CD14-positive monocyte (primary cell): ENCODE measurements around the gene RNFT2. TPM values are rescaled to one million over a fixed set of nuclear protein-coding genes. Genes with fewer than 3 reads are reported as not detected.
"Not testable (repeated sequence)": the region's sequence is repeated elsewhere in the genome, so short reads cannot be mapped to it uniquely, and the experiment has no call there.

Experiments
- DNase-seq, 3 donors: peaks; one replicate each; pipeline ENCODE4 v3.0.0-alpha.2; 2011 to 2022
- H2AFZ ChIP-seq: 2 replicates; pipeline ENCODE4 v1.6.0; 2012; ENCODE audit warnings: mild to moderate bottlenecking, low read depth, low read length, inconsistent platforms; ENCODE audit not compliant: insufficient read depth, poor library complexity, severe bottlenecking
- H3K27ac ChIP-seq, 2 donors: 1 replicate in 1 of 2; 2 replicates in 1 of 2; pipeline ENCODE4 v1.5.1; 2012 to 2013; ENCODE audit warnings: low read length in 2 of 2, control low read depth in 1 of 2, inconsistent platforms in 1 of 2, low read depth in 1 of 2, mild to moderate bottlenecking in 1 of 2
- H3K27me3 ChIP-seq, 2 donors: one replicate each; pipeline versions ENCODE4 v1.6.0 to v1.6.1; 2011 to 2013; ENCODE audit warnings: low read length in 2 of 2; ENCODE audit not compliant: control insufficient read depth in 2 of 2, insufficient read depth in 2 of 2
- H3K36me3 ChIP-seq, 2 donors: replicated peaks in 1 of 2; 1 replicate in 1 of 2; 2 replicates in 1 of 2; pipeline versions ENCODE4 v1.5.1 to v1.6.1; 2012 to 2013; ENCODE audit warnings: low read length in 2 of 2, control low read depth in 1 of 2, inconsistent platforms in 1 of 2, mild to moderate bottlenecking in 1 of 2; ENCODE audit not compliant: insufficient read depth in 2 of 2, control insufficient read depth in 1 of 2
- H3K4me1 ChIP-seq, 2 donors: 1 replicate in 1 of 2; 2 replicates in 1 of 2; pipeline versions ENCODE4 v1.5.1 to v1.6.1; 2012 to 2013; ENCODE audit warnings: low read length in 2 of 2, control low read depth in 1 of 2, inconsistent platforms in 1 of 2, mild to moderate bottlenecking in 1 of 2, moderate library complexity in 1 of 2; ENCODE audit not compliant: insufficient read depth in 2 of 2, control insufficient read depth in 1 of 2
- H3K4me2 ChIP-seq: replicated peaks from 2 replicates; pipeline ENCODE3; 2012; ENCODE audit warnings: low read length, moderate library complexity, mild to moderate bottlenecking; ENCODE audit not compliant: poor library complexity, severe bottlenecking; ENCODE audit errors: extremely low read depth
- H3K4me3 ChIP-seq, 3 experiments: fragments of 200-600 bp in 1 of 3; sonication (generic) in 1 of 3; replicated peaks in 1 of 3; 1 replicate in 2 of 3; 2 replicates in 1 of 3; pipeline ENCODE4 v1.5.1; 2011 to 2013; ENCODE audit warnings: low read length in 3 of 3, mild to moderate bottlenecking in 3 of 3, control low read depth in 2 of 3, low read depth in 2 of 3, inconsistent platforms in 1 of 3, moderate library complexity in 1 of 3
- H3K79me2 ChIP-seq: 2 replicates; pipeline ENCODE4 v1.6.0; 2012; ENCODE audit warnings: mild to moderate bottlenecking, control low read depth, inconsistent platforms, low read length, moderate library complexity; ENCODE audit not compliant: insufficient read depth
- H3K9ac ChIP-seq: 2 replicates; pipeline ENCODE4 v1.6.0; 2017; ENCODE audit warnings: low read length, mild to moderate bottlenecking; ENCODE audit not compliant: insufficient read depth, poor library complexity, severe bottlenecking
- H3K9me3 ChIP-seq, 2 donors: replicated peaks in 1 of 2; 1 replicate in 1 of 2; 2 replicates in 1 of 2; pipeline versions ENCODE4 v1.5.1 to v1.6.1; 2012 to 2013; ENCODE audit warnings: low read length in 2 of 2, control low read depth in 1 of 2; ENCODE audit not compliant: control insufficient read depth in 1 of 2, insufficient read depth in 1 of 2
- H4K20me1 ChIP-seq: 2 replicates; pipeline ENCODE4 v1.6.0; 2012; ENCODE audit warnings: mild to moderate bottlenecking, low read length, control low read depth, moderate library complexity; ENCODE audit not compliant: insufficient read depth
- H3K27ac Mint-ChIP-seq, 7 donors: one replicate each; pipeline ENCODE4 v1.8.0; 2020; ENCODE audit warnings: mild to moderate bottlenecking in 7 of 7, mixed read lengths in 7 of 7, moderate library complexity in 6 of 7, inconsistent platforms in 2 of 7
- H3K27me3 Mint-ChIP-seq, 3 donors: one replicate each; pipeline ENCODE4 v1.8.0; 2021 to 2022; ENCODE audit warnings: low read depth in 3 of 3, mild to moderate bottlenecking in 3 of 3, mixed read lengths in 3 of 3, moderate library complexity in 3 of 3, inconsistent platforms in 1 of 3
- H3K36me3 Mint-ChIP-seq, 2 donors: one replicate each; pipeline ENCODE4 v1.8.0; 2020; ENCODE audit warnings: mixed read lengths in 2 of 2, inconsistent platforms in 1 of 2, mild to moderate bottlenecking in 1 of 2
- H3K4me1 Mint-ChIP-seq: one replicate; pipeline ENCODE4 v1.8.0; 2020; ENCODE audit warnings: mild to moderate bottlenecking, mixed read lengths
- H3K4me3 Mint-ChIP-seq, 2 donors: one replicate each; pipeline ENCODE4 v1.8.0; 2020; ENCODE audit warnings: mild to moderate bottlenecking in 2 of 2, mixed read lengths in 2 of 2, moderate library complexity in 1 of 2
- H3K9me3 Mint-ChIP-seq, 7 donors: one replicate each; pipeline ENCODE4 v1.8.0; 2020 to 2022; ENCODE audit warnings: mixed read lengths in 7 of 7, mild to moderate bottlenecking in 6 of 7, moderate library complexity in 6 of 7, inconsistent platforms in 2 of 7
- WGBS: methylation state at CpG from one replicate; pipeline ENCODE4 v1.1.5; 2013; ENCODE audit warnings: missing lambda C conversion rate; ENCODE audit not compliant: insufficient coverage; 5-methylcytosine and 5-hydroxymethylcytosine counted together
- intact Hi-C, 2 donors: fragments of 100-400 bp; cut with micrococcal nuclease; formaldehyde crosslinking; loops; one replicate each; pipeline versions ENCODE4 v1.15.0 to v1.15.1; 2023
- polyA plus RNA-seq, 3 donors: library from polyadenylated mRNA; depleted of rRNA in 1 of 3; unstranded in 2 of 3; stranded (reverse) in 1 of 3; fragments of 300-500 nt in 2 of 3; fragments of >200 nt in 1 of 3; fragmentation: Illumina TruSeq in 2 of 3; gene quantifications; 1 replicate in 2 of 3; 2 replicates in 1 of 3; pipeline ENCODE4 v1.2.3, GENCODE V29; 2012 to 2021
- TF ChIP-seq, protein P1 (sequence below): fragments of 200-600 bp; IDR thresholded peaks from one replicate; pipeline ENCODE4 v1.8.0; 2022; ENCODE audit warnings: antibody characterized with exemption, mild to moderate bottlenecking

The RNFT2 gene
- polyA plus RNA-seq, 3 donors: 0.05 TPM; not detected in 2

DNA sequence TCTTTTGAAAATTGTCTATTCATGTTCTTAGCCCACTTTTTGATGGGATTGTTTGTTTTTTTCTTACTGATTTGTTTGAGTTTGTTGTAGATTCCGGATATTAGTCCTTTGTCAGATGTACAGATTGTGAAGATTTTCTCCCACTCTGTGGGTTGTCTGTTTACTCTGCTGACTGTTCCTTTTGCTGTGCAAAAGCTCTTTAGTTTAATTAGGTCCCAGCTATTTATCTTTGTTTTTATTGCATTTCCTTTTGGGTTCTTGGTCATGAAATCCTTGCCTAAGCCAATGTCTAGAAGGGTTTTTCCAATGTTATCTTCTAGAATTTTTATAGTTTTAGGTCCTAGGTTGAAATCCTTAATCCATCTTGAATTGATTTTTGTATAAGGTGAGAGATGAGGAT, 16.7 kb downstream of the RNFT2 start:
- H3K9me3 Mint-ChIP-seq: not testable (repeated sequence)

DNA sequence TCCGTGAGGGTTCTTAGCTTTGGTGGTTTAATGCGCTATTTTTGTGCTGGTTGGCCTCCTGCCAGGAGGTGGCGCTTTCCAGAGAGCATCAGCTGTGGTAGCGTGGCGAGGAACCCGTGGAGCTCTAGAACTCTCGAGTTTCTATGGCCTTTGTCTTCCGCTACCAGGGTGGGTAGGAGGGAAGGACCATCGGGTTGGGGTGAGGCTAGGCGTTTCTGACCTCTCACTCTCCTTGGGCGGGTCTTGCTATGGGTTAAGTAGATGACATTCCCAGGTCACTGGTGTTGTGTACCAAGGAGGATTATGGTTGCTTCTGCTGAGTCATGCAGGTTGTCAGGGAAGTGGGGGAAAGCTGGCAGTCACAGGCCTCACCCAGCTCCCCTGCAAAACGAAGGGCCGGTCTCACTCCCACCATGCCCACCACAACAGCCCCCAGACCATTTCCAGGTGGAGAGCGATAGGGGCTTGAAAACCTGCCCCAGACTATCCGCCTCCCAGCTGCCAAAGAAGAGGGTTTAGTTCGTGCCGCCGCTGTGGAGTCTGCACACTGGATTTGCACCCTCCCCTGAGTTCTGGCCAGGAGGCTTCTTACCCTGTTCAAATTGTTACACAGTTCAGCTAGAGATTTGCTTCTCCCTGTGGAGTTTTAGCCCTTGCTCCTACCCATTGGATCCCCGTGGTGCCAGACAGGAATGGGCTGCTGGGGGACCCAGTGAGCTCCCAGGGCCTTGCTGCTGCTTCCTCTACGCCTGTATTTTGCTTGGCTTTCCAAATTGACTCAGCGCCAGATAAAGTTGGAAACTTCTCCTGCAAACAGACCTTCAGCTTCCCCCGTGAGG, 21.9 kb downstream of the RNFT2 start:
- H3K79me2 ChIP-seq: no peaks in the 10 kb centered on the region
- TF ChIP-seq, protein P1, sequence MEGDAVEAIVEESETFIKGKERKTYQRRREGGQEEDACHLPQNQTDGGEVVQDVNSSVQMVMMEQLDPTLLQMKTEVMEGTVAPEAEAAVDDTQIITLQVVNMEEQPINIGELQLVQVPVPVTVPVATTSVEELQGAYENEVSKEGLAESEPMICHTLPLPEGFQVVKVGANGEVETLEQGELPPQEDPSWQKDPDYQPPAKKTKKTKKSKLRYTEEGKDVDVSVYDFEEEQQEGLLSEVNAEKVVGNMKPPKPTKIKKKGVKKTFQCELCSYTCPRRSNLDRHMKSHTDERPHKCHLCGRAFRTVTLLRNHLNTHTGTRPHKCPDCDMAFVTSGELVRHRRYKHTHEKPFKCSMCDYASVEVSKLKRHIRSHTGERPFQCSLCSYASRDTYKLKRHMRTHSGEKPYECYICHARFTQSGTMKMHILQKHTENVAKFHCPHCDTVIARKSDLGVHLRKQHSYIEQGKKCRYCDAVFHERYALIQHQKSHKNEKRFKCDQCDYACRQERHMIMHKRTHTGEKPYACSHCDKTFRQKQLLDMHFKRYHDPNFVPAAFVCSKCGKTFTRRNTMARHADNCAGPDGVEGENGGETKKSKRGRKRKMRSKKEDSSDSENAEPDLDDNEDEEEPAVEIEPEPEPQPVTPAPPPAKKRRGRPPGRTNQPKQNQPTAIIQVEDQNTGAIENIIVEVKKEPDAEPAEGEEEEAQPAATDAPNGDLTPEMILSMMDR: no peak
- intact Hi-C loops: no loop called here
- H3K36me3 ChIP-seq: no peaks in the 10 kb centered on the region
- WGBS: 69% methylated on average over 15 of the region's 22 CpGs
- no peak for DNase-seq
- H3K9me3 Mint-ChIP-seq: peaks cover 0 to 2% (median 0%) of the 10 kb centered on the region in 7 donors
- no peaks in the 10 kb centered on the region for H3K27me3 ChIP-seq
- H3K4me3 Mint-ChIP-seq: peak overlapping the region; percentile 64 to 81
- H3K4me1 ChIP-seq: no peaks in the 10 kb centered on the region
- no peaks in the 10 kb centered on the region for H3K36me3 Mint-ChIP-seq
- H4K20me1 ChIP-seq: no peaks in the 10 kb centered on the region
- H3K4me1 Mint-ChIP-seq: peaks cover 5% of the 10 kb centered on the region
- no peak overlapping the region for H3K9ac ChIP-seq
- no peak overlapping the region for H3K4me3 ChIP-seq
- no peak overlapping the region for H3K4me2 ChIP-seq
- no peak overlapping the region for H3K27ac ChIP-seq
- H3K9me3 ChIP-seq: no peaks in the 10 kb centered on the region
- no peak overlapping the region for H2AFZ ChIP-seq
- peak overlapping the region in 3 of 7 donors; percentile 25 to 42 (median 41) for H3K27ac Mint-ChIP-seq
- peaks cover 5 to 16% (median 14%) of the 10 kb centered on the region in 3 donors for H3K27me3 Mint-ChIP-seq

More for the DNA sequence above, 16.7 kb downstream of the RNFT2 start:
- H3K9me3 ChIP-seq, intact Hi-C loops, H3K4me3 ChIP-seq, H3K36me3 Mint-ChIP-seq, H3K27ac ChIP-seq, H3K79me2 ChIP-seq, H4K20me1 ChIP-seq, H3K36me3 ChIP-seq, H2AFZ ChIP-seq, H3K4me2 ChIP-seq, DNase-seq, H3K9ac ChIP-seq, H3K4me3 Mint-ChIP-seq, H3K27me3 ChIP-seq, H3K4me1 ChIP-seq, H3K27ac Mint-ChIP-seq, H3K4me1 Mint-ChIP-seq: not testable (repeated sequence)
- WGBS: no CpG with 5 or more reads among the region's 1 CpG
- H3K27me3 Mint-ChIP-seq: peaks cover 7 to 15% (median 12%) of the 10 kb centered on the region in 3 donors
